Lung microvascular endothelial cell (primary cell): Measurements from ENCODE around the gene ATP23. TPM values are rescaled to one million over a fixed set of nuclear protein-coding genes. Genes with fewer than 3 reads are reported as not detected.

Source experiments
- DNase-seq, 2 donors: peaks; one replicate each; pipeline versions ENCODE4 v3.0.0 to v3.0.0-alpha.2; 2010; ENCODE audit warnings: low read depth in 2 of 2
- total RNA-seq: library from RNA; depleted of rRNA; stranded (reverse); fragments of >200 nt; gene quantifications from 2 replicates; pipeline ENCODE4 v1.2.1, GENCODE V29; 2014

ATP23 gene
- total RNA-seq, result 7.4 and 13.1 TPM in 2 replicates

- peak; percentile 78 to 85 for DNase-seq
These were observed at the start of gene ATP23 for GRCh38 chr12:57941165-57941894. ATP23 (plus strand) TSS chr12:57941567; CDS start chr12:57941702, 135 bp downstream.

GRCh38 chr12:57892232-57892972 lies 49.0 kb upstream of the ATP23 start:
- no peak for DNase-seq

GRCh38 chr12:57893431-57894353 lies 47.7 kb upstream of the ATP23 start:
- DNase-seq, result peak; percentile 83 to 86

GRCh38 chr12:57894399-57895292 lies 46.7 kb upstream of the ATP23 start:
- peak in 1 of 2 donors; percentile 18 for DNase-seq

GRCh38 chr12:57895389-57896114 lies 45.8 kb upstream of the ATP23 start:
- no peak for DNase-seq

GRCh38 chr12:57896115-57896433 lies 45.3 kb upstream of the ATP23 start:
- peak; percentile 29 to 45 for DNase-seq

GRCh38 chr12:57896434-57897201 lies 44.7 kb upstream of the ATP23 start:
- DNase-seq, result peak; percentile 69 to 79

- no peak for DNase-seq
These were observed 43.9 kb upstream of the ATP23 start for GRCh38 chr12:57897286-57897974.

- peak; percentile 17 to 37 for DNase-seq
These were observed 42.9 kb upstream of the ATP23 start for GRCh38 chr12:57898308-57898970.

GRCh38 chr12:57899010-57899662 lies 42.2 kb upstream of the ATP23 start:
- peak; percentile 23 to 66 for DNase-seq

- DNase-seq, result no peak
These were observed 38.8 kb upstream of the ATP23 start for GRCh38 chr12:57902478-57902969.

GRCh38 chr12:57904426-57904825 lies 36.9 kb upstream of the ATP23 start:
- no peak for DNase-seq

- DNase-seq, result peak; percentile 93
These were observed 36.2 kb upstream of the ATP23 start for GRCh38 chr12:57904848-57905811.

- no peak for DNase-seq
These were observed 35.4 kb upstream of the ATP23 start for GRCh38 chr12:57905812-57906475.

- no peak for DNase-seq
These were observed 34.5 kb upstream of the ATP23 start for GRCh38 chr12:57906821-57907220.

- no peak for DNase-seq
These were observed 34.1 kb upstream of the ATP23 start for GRCh38 chr12:57907281-57907680.
